H7 (cell line): ENCODE data around the gene ABHD17C. TPM values are rescaled to one million over a fixed set of nuclear protein-coding genes. Genes with fewer than 3 reads are reported as not detected.

Source experiments
- DNase-seq: peaks from one replicate; pipeline ENCODE4 v3.0.0; 2012
- H3K27me3 ChIP-seq: 2 replicates; pipeline ENCODE4 v1.6.0; 2011; ENCODE audit warnings: mild to moderate bottlenecking, low read length; ENCODE audit not compliant: control insufficient read depth, insufficient read depth
- H3K36me3 ChIP-seq: replicated peaks from 2 replicates; pipeline ENCODE4 v1.5.1; 2011; ENCODE audit warnings: low read length; ENCODE audit not compliant: control insufficient read depth, insufficient read depth
- H3K4me3 ChIP-seq: 2 replicates; pipeline ENCODE4 v1.5.1; 2011; ENCODE audit warnings: low read depth, mild to moderate bottlenecking, control low read depth, low read length, moderate library complexity; ENCODE audit not compliant: insufficient read depth
- total RNA-seq: library from RNA; depleted of rRNA; stranded (reverse); fragments of >200 nt; shearing (Covaris generic); gene quantifications from 2 replicates; pipeline ENCODE4 v1.2.3, GENCODE V29; 2014

The ABHD17C gene
- total RNA-seq, 1 experiment from 2014 or later = 7.2 TPM

- DNase-seq = no peak
- Histone ChIP-seq H3K36me3 (no peaks in the 10 kb centered on the region), H3K4me3 (no peak overlapping the region), H3K27me3 (peaks cover 17% of the 10 kb centered on the region)
Measured at GRCh38 chr15:80698676-80699075, 3.6 kb downstream of the ABHD17C start.

DNA sequence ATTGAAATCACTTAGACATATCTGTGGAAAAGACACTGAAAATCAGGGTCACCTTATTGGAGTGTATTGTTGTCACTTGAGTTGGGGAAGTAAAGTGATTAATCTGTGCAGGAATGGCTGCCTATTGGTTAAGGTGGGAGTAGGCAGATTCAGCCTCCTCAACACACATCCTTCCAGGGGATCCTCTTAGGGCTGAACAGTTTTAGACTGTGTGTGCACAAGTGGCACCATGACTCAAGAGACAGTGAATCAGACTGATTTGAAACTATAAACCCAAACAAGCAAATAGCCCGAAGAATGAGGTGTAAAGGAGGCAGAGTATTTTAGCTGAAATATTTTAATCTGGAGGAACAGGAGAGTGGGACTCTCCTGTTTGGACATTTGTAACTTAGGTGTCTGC, 4.9 kb downstream of the ABHD17C start:
- H3K27me3 ChIP-seq = peaks cover 17% of the 10 kb centered on the region
- H3K36me3 ChIP-seq = no peaks in the 10 kb centered on the region
- no peak for DNase-seq
- H3K4me3 ChIP-seq = no peak overlapping the region

GRCh38 chr15:80701676-80702311, 6.7 kb downstream of the ABHD17C start:
- H3K4me3 ChIP-seq = no peak overlapping the region
- peaks cover 4% of the 10 kb centered on the region for H3K27me3 ChIP-seq
- no peaks in the 10 kb centered on the region for H3K36me3 ChIP-seq
- DNase-seq = no peak

DNA sequence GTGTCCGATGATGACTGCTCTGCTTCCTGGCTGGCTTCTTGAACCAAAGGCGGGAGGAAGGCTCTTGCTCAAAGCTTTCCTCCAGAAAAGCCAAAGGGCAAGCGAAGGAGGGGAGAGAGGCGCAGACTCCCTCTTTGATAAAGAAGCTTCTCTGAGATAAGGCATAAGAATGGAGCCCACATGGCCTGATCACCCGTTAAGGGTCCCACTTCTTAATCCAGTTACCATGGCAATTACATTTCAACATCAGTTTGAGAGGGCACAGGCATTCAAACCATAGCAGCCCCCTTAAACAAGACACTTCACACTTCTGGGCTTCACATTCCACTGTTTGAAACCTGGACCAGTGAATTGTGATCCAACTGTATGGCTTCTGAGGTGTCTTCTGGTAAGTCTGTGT, 8.0 kb downstream of the ABHD17C start:
- Histone ChIP-seq H3K36me3 (no peaks in the 10 kb centered on the region), H3K4me3 (no peak overlapping the region), H3K27me3 (no peaks in the 10 kb centered on the region)
- no peak for DNase-seq

DNA sequence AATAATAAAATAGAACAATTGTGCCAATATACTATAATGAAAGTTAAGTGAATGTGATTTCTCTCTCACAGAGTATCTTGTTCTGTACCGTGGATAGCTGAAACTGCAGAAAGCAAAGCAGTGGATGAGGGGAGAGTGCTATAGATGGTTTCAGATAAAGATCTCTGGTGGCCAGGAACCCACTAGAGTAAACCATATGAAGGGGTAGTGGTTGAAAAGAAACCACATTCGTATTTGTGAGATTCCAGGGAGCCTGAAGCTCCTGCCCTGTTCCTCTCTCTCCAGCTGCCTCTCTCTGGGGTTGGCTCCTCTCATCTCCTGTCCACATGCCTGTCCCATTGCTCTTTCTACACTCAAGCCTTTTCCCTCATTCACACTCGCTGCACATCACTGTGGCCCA, 8.9 kb downstream of the ABHD17C start:
- DNase-seq = no peak
- no peaks in the 10 kb centered on the region for H3K36me3 ChIP-seq
- H3K4me3 ChIP-seq = no peak overlapping the region
- no peaks in the 10 kb centered on the region for H3K27me3 ChIP-seq

GRCh38 chr15:80706161-80706560, 11.1 kb downstream of the ABHD17C start:
- no peak for DNase-seq
- no peak overlapping the region for H3K4me3 ChIP-seq
- H3K27me3 ChIP-seq = no peaks in the 10 kb centered on the region
- H3K36me3 ChIP-seq = no peaks in the 10 kb centered on the region

GRCh38 chr15:80709542-80709941, 14.4 kb downstream of the ABHD17C start:
- no peak overlapping the region for H3K4me3 ChIP-seq
- no peaks in the 10 kb centered on the region for H3K36me3 ChIP-seq
- DNase-seq = no peak
- H3K27me3 ChIP-seq = no peaks in the 10 kb centered on the region

- no peaks in the 10 kb centered on the region for H3K27me3 ChIP-seq
- H3K36me3 ChIP-seq = no peaks in the 10 kb centered on the region
- H3K4me3 ChIP-seq = no peak overlapping the region
- no peak for DNase-seq
Measured at GRCh38 chr15:80710635-80711554, 15.8 kb downstream of the ABHD17C start.

- Histone ChIP-seq H3K4me3 (no peak overlapping the region), H3K36me3 (no peaks in the 10 kb centered on the region), H3K27me3 (no peaks in the 10 kb centered on the region)
- DNase-seq = no peak
Measured at GRCh38 chr15:80711886-80712285, 16.8 kb downstream of the ABHD17C start.

- DNase-seq = no peak
- Histone ChIP-seq H3K27me3 (no peaks in the 10 kb centered on the region), H3K4me3 (no peak overlapping the region)
Measured at GRCh38 chr15:80712956-80713355, 17.8 kb downstream of the ABHD17C start.

DNA sequence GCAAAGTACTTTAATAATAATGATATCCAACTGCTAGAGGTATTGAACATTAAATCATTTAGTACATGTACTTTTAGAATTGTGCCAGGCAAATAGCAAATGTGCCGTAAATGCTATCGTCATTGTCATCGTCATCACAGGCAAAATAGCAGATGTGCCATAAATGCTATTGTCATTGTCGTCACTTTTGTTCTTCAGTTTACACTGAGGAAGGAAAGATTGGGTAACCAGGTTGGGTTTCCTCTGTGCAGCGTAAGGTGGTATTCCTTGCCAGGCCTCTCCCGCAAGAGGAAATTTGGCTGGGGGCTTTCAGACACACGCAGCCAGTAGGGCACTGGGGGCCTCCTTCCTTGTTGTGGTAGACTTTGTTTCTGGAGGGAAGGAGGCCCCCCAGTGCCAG, 26.4 kb downstream of the ABHD17C start:
- Histone ChIP-seq H3K4me3 (no peak overlapping the region), H3K36me3 (peaks cover 1% of the 10 kb centered on the region), H3K27me3 (no peaks in the 10 kb centered on the region)
- DNase-seq = no peak

More at GRCh38 chr15:80712956-80713355, 17.8 kb downstream of the ABHD17C start:
- no peaks in the 10 kb centered on the region for H3K36me3 ChIP-seq

- H3K36me3 ChIP-seq = peaks cover 1% of the 10 kb centered on the region
- no peak for DNase-seq
- no peak overlapping the region for H3K4me3 ChIP-seq
- H3K27me3 ChIP-seq = no peaks in the 10 kb centered on the region
Measured at GRCh38 chr15:80722811-80723210, 27.7 kb downstream of the ABHD17C start.

DNA sequence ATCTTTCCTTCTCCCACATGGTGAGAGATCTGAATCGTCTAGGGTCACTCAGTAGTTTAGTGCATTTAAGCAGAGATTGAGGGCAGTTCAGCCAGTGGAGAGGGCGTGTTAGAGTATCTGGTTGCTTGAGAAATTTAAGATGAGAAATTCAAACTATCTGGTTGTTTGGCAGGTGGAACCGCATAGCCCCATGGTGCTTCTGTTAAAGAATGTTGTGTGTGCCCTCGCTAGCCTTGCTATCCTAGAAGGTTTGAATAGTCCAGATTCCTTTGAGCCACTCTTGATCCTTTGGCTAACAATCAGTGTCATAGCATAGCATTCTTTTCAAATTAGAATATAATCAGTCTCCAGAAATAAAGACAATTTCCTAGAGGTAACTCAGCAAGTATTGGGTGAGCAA, 32.1 kb downstream of the ABHD17C start:
- Histone ChIP-seq H3K27me3 (no peaks in the 10 kb centered on the region), H3K36me3 (peaks cover 1% of the 10 kb centered on the region), H3K4me3 (no peak overlapping the region)
- DNase-seq = no peak

GRCh38 chr15:80727596-80727995, 32.5 kb downstream of the ABHD17C start:
- H3K36me3 ChIP-seq = peaks cover 1% of the 10 kb centered on the region
- no peak for DNase-seq
- H3K27me3 ChIP-seq = no peaks in the 10 kb centered on the region
- no peak overlapping the region for H3K4me3 ChIP-seq

DNA sequence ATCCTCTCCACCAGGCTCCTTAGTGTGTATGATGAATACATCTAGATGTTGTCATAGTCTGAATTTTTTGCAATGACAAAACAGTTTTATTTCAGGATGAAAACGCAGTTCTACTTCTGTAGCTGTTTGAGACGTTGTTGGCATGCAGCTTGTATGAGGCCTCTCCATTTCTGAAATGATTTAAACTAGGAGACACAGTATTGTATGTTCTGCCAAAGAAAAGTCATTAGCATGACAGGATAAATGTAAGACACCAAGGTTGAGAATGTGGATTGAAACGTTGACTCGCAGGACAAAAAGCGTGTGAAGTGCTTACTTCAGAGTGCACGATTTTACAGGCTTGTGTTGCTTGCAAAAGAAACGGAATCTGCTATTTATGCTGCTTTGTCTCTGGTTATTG, 35.3 kb downstream of the ABHD17C start:
- H3K36me3 ChIP-seq = no peaks in the 10 kb centered on the region
- no peaks in the 10 kb centered on the region for H3K27me3 ChIP-seq
- H3K4me3 ChIP-seq = no peak overlapping the region
- no peak for DNase-seq
